ENCODE results near the gene RASGRP3.

RASGRP3 gene

GRCh38 chr2:33573657-33574056, 97.2 kb downstream of the RASGRP3 start:
- no peaks in the 10 kb centered on the region for H3K79me2 ChIP-seq (ENCODE audit: insufficient read depth, low read length)

GRCh38 chr2:33577084-33577483, 100.6 kb downstream of the RASGRP3 start:
- Histone ChIP-seq H3K4me3 (ENCODE audit: low read depth, low read length, poor library complexity, severe bottlenecking) (no peak overlapping the region), H3K4me2 (ENCODE audit: low read length) (no peak overlapping the region), H3K27ac (ENCODE audit: low read depth, low read length, poor library complexity, severe bottlenecking) (no peak overlapping the region), H3K79me2 (ENCODE audit: insufficient read depth, low read length) (no peaks in the 10 kb centered on the region), H3K36me3 (ENCODE audit: insufficient read depth, low read length) (peaks cover under 1% of the 10 kb centered on the region; the same call in 1 of the 2 replicates), H3K9ac (ENCODE audit: low read length) (no peak overlapping the region), H3F3A (ENCODE audit: insufficient read depth, low read length) (no peaks in the 10 kb centered on the region), H2AFZ (ENCODE audit: low read length) (no peak overlapping the region), H4K20me1 (ENCODE audit: insufficient read depth, low read length) (no peaks in the 10 kb centered on the region), H3K9me3 (ENCODE audit: low read length) (no peaks in the 10 kb centered on the region), H3K9me2 (ENCODE audit: low read depth, low read length) (no peaks in the 10 kb centered on the region), H3K27me3 (ENCODE audit: insufficient read depth, low read length) (no peaks in the 10 kb centered on the region), H3K4me1 (ENCODE audit: insufficient read depth, low read length, severe bottlenecking) (peaks cover 4% of the 10 kb centered on the region)
- TF ChIP-seq EZH2 (IDR thresholded peaks at IDR 0.05; ENCODE audit: borderline replicate concordance, low read length), result no peak
- TF ChIP-seq, protein P1, sequence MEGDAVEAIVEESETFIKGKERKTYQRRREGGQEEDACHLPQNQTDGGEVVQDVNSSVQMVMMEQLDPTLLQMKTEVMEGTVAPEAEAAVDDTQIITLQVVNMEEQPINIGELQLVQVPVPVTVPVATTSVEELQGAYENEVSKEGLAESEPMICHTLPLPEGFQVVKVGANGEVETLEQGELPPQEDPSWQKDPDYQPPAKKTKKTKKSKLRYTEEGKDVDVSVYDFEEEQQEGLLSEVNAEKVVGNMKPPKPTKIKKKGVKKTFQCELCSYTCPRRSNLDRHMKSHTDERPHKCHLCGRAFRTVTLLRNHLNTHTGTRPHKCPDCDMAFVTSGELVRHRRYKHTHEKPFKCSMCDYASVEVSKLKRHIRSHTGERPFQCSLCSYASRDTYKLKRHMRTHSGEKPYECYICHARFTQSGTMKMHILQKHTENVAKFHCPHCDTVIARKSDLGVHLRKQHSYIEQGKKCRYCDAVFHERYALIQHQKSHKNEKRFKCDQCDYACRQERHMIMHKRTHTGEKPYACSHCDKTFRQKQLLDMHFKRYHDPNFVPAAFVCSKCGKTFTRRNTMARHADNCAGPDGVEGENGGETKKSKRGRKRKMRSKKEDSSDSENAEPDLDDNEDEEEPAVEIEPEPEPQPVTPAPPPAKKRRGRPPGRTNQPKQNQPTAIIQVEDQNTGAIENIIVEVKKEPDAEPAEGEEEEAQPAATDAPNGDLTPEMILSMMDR (IDR thresholded peaks at IDR 0.05; ENCODE audit: low read length), result no peak

More at GRCh38 chr2:33573657-33574056, 97.2 kb downstream of the RASGRP3 start:
- Histone ChIP-seq H3F3A (ENCODE audit: insufficient read depth, low read length) (no peaks in the 10 kb centered on the region), H3K36me3 (ENCODE audit: insufficient read depth, low read length) (no peaks in the 10 kb centered on the region), H3K4me1 (ENCODE audit: insufficient read depth, low read length, severe bottlenecking) (peaks cover 3% of the 10 kb centered on the region), H4K20me1 (ENCODE audit: insufficient read depth, low read length) (no peaks in the 10 kb centered on the region), H3K27ac (ENCODE audit: low read depth, low read length, poor library complexity, severe bottlenecking) (no peak overlapping the region), H3K9me2 (ENCODE audit: low read depth, low read length) (no peaks in the 10 kb centered on the region), H3K27me3 (ENCODE audit: insufficient read depth, low read length) (no peaks in the 10 kb centered on the region), H3K4me3 (ENCODE audit: low read depth, low read length, poor library complexity, severe bottlenecking) (no peak overlapping the region), H3K9me3 (ENCODE audit: low read length) (no peaks in the 10 kb centered on the region), H3K4me2 (ENCODE audit: low read length) (no peak overlapping the region), H3K9ac (ENCODE audit: low read length) (no peak overlapping the region), H2AFZ (ENCODE audit: low read length) (no peak overlapping the region)
- TF ChIP-seq EZH2 (IDR thresholded peaks at IDR 0.05; ENCODE audit: borderline replicate concordance, low read length), result no peak
- TF ChIP-seq, protein P1 (IDR thresholded peaks at IDR 0.05; ENCODE audit: low read length), result no peak

- Histone ChIP-seq H4K20me1 (ENCODE audit: insufficient read depth, low read length) (no peaks in the 10 kb centered on the region), H3K9me2 (ENCODE audit: low read depth, low read length) (no peaks in the 10 kb centered on the region), H2AFZ (ENCODE audit: low read length) (no peak overlapping the region), H3K27me3 (ENCODE audit: insufficient read depth, low read length) (no peaks in the 10 kb centered on the region), H3K9ac (ENCODE audit: low read length) (no peak overlapping the region), H3F3A (ENCODE audit: insufficient read depth, low read length) (0 out of 2 replicates have a peak, but pooled peaks cover under 1% of the 10 kb centered on the region), H3K4me3 (ENCODE audit: low read depth, low read length, poor library complexity, severe bottlenecking) (no peak overlapping the region), H3K4me2 (ENCODE audit: low read length) (no peak overlapping the region), H3K9me3 (ENCODE audit: low read length) (no peaks in the 10 kb centered on the region), H3K79me2 (ENCODE audit: insufficient read depth, low read length) (no peaks in the 10 kb centered on the region), H3K4me1 (ENCODE audit: insufficient read depth, low read length, severe bottlenecking) (peaks cover 7% of the 10 kb centered on the region), H3K36me3 (ENCODE audit: insufficient read depth, low read length) (peaks cover 6% of the 10 kb centered on the region; the same call in 1 of the 2 replicates), H3K27ac (ENCODE audit: low read depth, low read length, poor library complexity, severe bottlenecking) (no peak overlapping the region)
- TF ChIP-seq, protein P1 (IDR thresholded peaks at IDR 0.05; ENCODE audit: low read length), result no peak
- TF ChIP-seq EZH2 (IDR thresholded peaks at IDR 0.05; ENCODE audit: borderline replicate concordance, low read length), result no peak
These were observed 101.2 kb downstream of the RASGRP3 start for GRCh38 chr2:33577668-33578067.
